HepG2 (cell line): ENCODE measurements around the gene C6orf136. TPM values are rescaled to one million over a fixed set of nuclear protein-coding genes. Genes with fewer than 3 reads are reported as not detected.
A peak's percentile ranks its signal among the peaks of the same experiment; 100 is the strongest.

ENCODE experiments used
- AHR ChIP-seq: IDR thresholded peaks from 2 replicates; pipeline ENCODE4 v1.6.1; 2018; ENCODE audit warnings: missing genetic modification reagents, missing compliant biosample characterization
- EP300 ChIP-seq, 3 experiments: sonication (generic) in 1 of 3; formaldehyde crosslinking in 1 of 3; IDR thresholded peaks; 2 replicates each; pipeline versions ENCODE4 v1.5.1 to v1.6.1; 2011 to 2020; ENCODE audit warnings: low read depth in 2 of 3, low read length in 2 of 3, borderline replicate concordance in 1 of 3, improper control_type of control experiment in 1 of 3, mild to moderate bottlenecking in 1 of 3, missing genetic modification reagents in 1 of 3, moderate library complexity in 1 of 3
- ISX ChIP-seq: sonication (generic); formaldehyde crosslinking; conservative IDR thresholded peaks from 2 replicates; pipeline ENCODE4 v1.5.0; 2020; ENCODE audit warnings: missing genetic modification reagents
- MLLT10 ChIP-seq: sonication (generic); formaldehyde crosslinking; IDR thresholded peaks from 2 replicates; pipeline ENCODE4 v1.4.0; 2020; ENCODE audit warnings: missing genetic modification reagents
- MTA1 ChIP-seq: sonication (generic); formaldehyde crosslinking; IDR thresholded peaks from 2 replicates; pipeline ENCODE4 v1.4.0; 2020; ENCODE audit warnings: missing genetic modification reagents, mild to moderate bottlenecking, borderline replicate concordance
- NFIC ChIP-seq: IDR thresholded peaks from 2 replicates; pipeline ENCODE4 v1.6.1; 2012; ENCODE audit warnings: mild to moderate bottlenecking, low read length, inconsistent platforms
- PAF1 ChIP-seq: IDR thresholded peaks from 2 replicates; pipeline ENCODE4 v1.6.1; 2016; ENCODE audit warnings: missing genetic modification reagents, missing compliant biosample characterization
- RARA ChIP-seq: IDR thresholded peaks from 2 replicates; pipeline ENCODE4 v1.6.1; 2016; ENCODE audit warnings: missing genetic modification reagents, missing compliant biosample characterization
- TCF12 ChIP-seq, 2 experiments: fragments of 450-650 bp in 1 of 2; sonication (generic) in 1 of 2; formaldehyde crosslinking in 1 of 2; IDR thresholded peaks; 2 replicates each; pipeline versions ENCODE4 v1.6.1 to v1.8.0; 2017 to 2022; ENCODE audit warnings: antibody characterized with exemption in 1 of 2, mild to moderate bottlenecking in 1 of 2, missing genetic modification reagents in 1 of 2, moderate library complexity in 1 of 2
- ZBTB37 ChIP-seq: sonication (generic); formaldehyde crosslinking; IDR thresholded peaks from 2 replicates; pipeline ENCODE4 v1.4.0; 2020; ENCODE audit warnings: mild to moderate bottlenecking, missing genetic modification reagents
- ZBTB7B ChIP-seq: sonication (generic); formaldehyde crosslinking; IDR thresholded peaks from 2 replicates; pipeline ENCODE4 v1.4.0; 2020; ENCODE audit warnings: missing genetic modification reagents
- ZC3H4 ChIP-seq: sonication (generic); formaldehyde crosslinking; IDR thresholded peaks from 2 replicates; pipeline ENCODE4 v1.4.0; 2020; ENCODE audit warnings: missing genetic modification reagents, borderline replicate concordance
- ZNF205 ChIP-seq: IDR thresholded peaks from 2 replicates; pipeline ENCODE4 v1.6.1; 2018; ENCODE audit warnings: missing biosample characterization, missing genetic modification reagents
- ZNF546 ChIP-seq: sonication (generic); formaldehyde crosslinking; conservative IDR thresholded peaks from 2 replicates; pipeline ENCODE4 v1.8.1; 2023; ENCODE audit warnings: mild to moderate bottlenecking, missing genetic modification reagents
- ZNF552 ChIP-seq: sonication (generic); formaldehyde crosslinking; IDR thresholded peaks from 2 replicates; pipeline ENCODE4 v1.9.0; 2022; ENCODE audit warnings: missing genetic modification reagents, mild to moderate bottlenecking, borderline replicate concordance
- polyA plus RNA-seq, 8 experiments: library from polyadenylated mRNA; depleted of rRNA in 3 of 8; stranded (reverse) in 7 of 8; unstranded in 1 of 8; fragments of >200 nt; fragmentation: Illumina TruSeq in 4 of 8; extraction: Trizol in 4 of 8; gene quantifications; 2 replicates each; pipeline versions ENCODE4 v1.2.1 to v1.2.3, GENCODE V29; 2011 to 2016; ENCODE audit warnings: low read depth in 4 of 8, missing spikeins in 1 of 8, mixed read lengths in 1 of 8; ENCODE audit not compliant: insufficient read depth in 1 of 8
- total RNA-seq, 5 experiments: library from RNA; depleted of rRNA; stranded (reverse); fragments of >200 nt; fragmentation: Illumina TruSeq; extraction: Trizol; gene quantifications; 2 replicates each; pipeline ENCODE4 v1.2.3, GENCODE V29; 2016; ENCODE audit warnings: low read depth in 1 of 5
- TF ChIP-seq, protein P1 (sequence below): sonication (generic); formaldehyde crosslinking; conservative IDR thresholded peaks from 2 replicates; pipeline ENCODE4 v1.8.0; 2022; ENCODE audit warnings: missing genetic modification reagents
- TF ChIP-seq, protein P2 (sequence below): sonication (generic); formaldehyde crosslinking; IDR thresholded peaks from 2 replicates; pipeline ENCODE4 v1.5.1; 2020; ENCODE audit warnings: missing genetic modification reagents, mild to moderate bottlenecking, borderline replicate concordance
- TF ChIP-seq, protein P3 (sequence below): sonication (generic); formaldehyde crosslinking; IDR thresholded peaks from 2 replicates; pipeline ENCODE4 v1.5.0; 2020; ENCODE audit warnings: mild to moderate bottlenecking, missing genetic modification reagents, borderline replicate concordance
- TF ChIP-seq, protein P4 (sequence below): IDR thresholded peaks from 2 replicates; pipeline ENCODE4 v1.6.1; 2016; ENCODE audit warnings: missing compliant biosample characterization, missing genetic modification reagents, borderline replicate concordance

C6orf136 gene
- total and polyA plus RNA-seq, 2 of the 13 experiments (the other 11 are each of a cell fraction or from before 2014, with no cell fraction given), result 12.0 to 26.2 TPM

DNA sequence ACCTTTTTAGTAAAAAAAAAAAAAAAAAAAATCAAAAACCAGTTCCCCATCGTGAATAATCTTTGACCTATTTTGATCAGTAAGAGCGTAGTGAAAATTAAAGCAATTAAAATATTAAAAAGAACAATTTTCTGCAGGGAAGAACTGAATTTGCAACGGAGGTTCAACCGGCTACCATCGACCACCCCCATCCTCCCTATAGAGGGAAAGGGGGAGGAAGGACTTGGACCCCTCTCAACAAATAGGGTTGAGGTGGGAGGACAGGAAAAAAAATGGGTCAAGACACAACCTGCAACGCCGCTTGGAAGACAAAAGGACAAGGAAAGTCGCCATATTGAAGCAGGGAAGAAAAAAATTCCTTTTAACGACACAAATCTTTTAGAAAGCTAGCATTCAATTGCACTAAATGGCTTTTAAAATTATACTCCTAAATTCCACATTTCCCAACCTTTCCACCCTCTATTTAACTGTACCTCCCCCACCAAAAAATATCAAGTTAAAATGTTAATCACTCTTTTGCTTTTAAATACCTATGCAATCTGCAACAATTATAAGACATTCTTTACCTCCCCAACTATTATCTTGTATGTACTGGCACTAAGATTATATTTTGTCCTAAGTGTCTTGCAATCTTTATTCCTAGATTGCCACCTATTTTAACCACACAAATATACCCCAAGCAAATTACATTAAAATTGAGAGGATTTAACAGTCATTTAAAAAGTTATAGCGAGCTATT is 31.5 kb upstream of the C6orf136 start (continued):
- 0 out of 2 replicates have a peak, but pooled peaks have one; percentile 12 for TF ChIP-seq AHR (CRISPR knock-in tag)
- TF ChIP-seq ZC3H4 (CRISPR knock-in tag), result peak; percentile 77; the same call in 1 of the 2 replicates
- TF ChIP-seq MLLT10 (CRISPR knock-in tag), result peak; percentile 24; the same call in 1 of the 2 replicates
- TF ChIP-seq MTA1 (CRISPR knock-in tag), result no peak
- TF ChIP-seq, protein P1, sequence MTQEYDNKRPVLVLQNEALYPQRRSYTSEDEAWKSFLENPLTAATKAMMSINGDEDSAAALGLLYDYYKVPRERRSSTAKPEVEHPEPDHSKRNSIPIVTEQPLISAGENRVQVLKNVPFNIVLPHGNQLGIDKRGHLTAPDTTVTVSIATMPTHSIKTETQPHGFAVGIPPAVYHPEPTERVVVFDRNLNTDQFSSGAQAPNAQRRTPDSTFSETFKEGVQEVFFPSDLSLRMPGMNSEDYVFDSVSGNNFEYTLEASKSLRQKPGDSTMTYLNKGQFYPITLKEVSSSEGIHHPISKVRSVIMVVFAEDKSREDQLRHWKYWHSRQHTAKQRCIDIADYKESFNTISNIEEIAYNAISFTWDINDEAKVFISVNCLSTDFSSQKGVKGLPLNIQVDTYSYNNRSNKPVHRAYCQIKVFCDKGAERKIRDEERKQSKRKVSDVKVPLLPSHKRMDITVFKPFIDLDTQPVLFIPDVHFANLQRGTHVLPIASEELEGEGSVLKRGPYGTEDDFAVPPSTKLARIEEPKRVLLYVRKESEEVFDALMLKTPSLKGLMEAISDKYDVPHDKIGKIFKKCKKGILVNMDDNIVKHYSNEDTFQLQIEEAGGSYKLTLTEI (CRISPR knock-in tag), result no peak
- 0 out of 2 replicates have a peak, but pooled peaks have one; percentile 46 for TF ChIP-seq ZBTB37
- TF ChIP-seq, protein P2, sequence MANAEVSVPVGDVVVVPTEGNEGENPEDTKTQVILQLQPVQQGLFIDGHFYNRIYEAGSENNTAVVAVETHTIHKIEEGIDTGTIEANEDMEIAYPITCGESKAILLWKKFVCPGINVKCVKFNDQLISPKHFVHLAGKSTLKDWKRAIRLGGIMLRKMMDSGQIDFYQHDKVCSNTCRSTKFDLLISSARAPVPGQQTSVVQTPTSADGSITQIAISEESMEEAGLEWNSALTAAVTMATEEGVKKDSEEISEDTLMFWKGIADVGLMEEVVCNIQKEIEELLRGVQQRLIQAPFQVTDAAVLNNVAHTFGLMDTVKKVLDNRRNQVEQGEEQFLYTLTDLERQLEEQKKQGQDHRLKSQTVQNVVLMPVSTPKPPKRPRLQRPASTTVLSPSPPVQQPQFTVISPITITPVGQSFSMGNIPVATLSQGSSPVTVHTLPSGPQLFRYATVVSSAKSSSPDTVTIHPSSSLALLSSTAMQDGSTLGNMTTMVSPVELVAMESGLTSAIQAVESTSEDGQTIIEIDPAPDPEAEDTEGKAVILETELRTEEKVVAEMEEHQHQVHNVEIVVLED (CRISPR knock-in tag), result 0 out of 2 replicates have a peak, but pooled peaks have one; percentile 6
- no peak for TF ChIP-seq ZNF552 (CRISPR knock-in tag)
- TF ChIP-seq EP300 (IDR thresholded peaks at IDR 0.05; ENCODE audit: low read depth in 2 of 2, low read length in 2 of 2), result no peak
- TF ChIP-seq EP300 (CRISPR knock-in tag; IDR thresholded peaks at IDR 0.05; ENCODE audit: borderline replicate concordance), result 0 out of 2 replicates have a peak, but pooled peaks have one; percentile 31
- TF ChIP-seq ISX (CRISPR knock-in tag), result no peak
- TF ChIP-seq, protein P3, sequence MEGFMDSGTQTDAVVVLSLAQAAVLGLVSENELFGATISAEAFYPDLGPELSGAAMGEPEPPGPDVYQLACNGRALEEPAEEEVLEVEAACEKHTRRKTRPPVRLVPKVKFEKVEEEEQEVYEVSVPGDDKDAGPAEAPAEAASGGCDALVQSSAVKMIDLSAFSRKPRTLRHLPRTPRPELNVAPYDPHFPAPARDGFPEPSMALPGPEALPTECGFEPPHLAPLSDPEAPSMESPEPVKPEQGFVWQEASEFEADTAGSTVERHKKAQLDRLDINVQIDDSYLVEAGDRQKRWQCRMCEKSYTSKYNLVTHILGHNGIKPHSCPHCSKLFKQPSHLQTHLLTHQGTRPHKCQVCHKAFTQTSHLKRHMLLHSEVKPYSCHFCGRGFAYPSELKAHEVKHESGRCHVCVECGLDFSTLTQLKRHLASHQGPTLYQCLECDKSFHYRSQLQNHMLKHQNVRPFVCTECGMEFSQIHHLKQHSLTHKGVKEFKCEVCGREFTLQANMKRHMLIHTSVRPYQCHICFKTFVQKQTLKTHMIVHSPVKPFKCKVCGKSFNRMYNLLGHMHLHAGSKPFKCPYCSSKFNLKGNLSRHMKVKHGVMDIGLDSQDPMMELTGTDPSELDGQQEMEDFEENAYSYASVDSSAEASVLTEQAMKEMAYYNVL, result peak; percentile 17; the same call in 1 of the 2 replicates
- TF ChIP-seq ZBTB7B (CRISPR knock-in tag), result 0 out of 2 replicates have a peak, but pooled peaks have one; percentile 21
- TF ChIP-seq RARA (CRISPR knock-in tag), result no peak; the same call in 1 of the 2 replicates
- TF ChIP-seq PAF1 (CRISPR knock-in tag), result peak; percentile 82
- no peak for TF ChIP-seq TCF12 (IDR thresholded peaks at IDR 0.05)
- peak; percentile 12; the same call in 1 of the 2 replicates for TF ChIP-seq TCF12 (CRISPR knock-in tag; IDR thresholded peaks at IDR 0.05)
- TF ChIP-seq, protein P4, sequence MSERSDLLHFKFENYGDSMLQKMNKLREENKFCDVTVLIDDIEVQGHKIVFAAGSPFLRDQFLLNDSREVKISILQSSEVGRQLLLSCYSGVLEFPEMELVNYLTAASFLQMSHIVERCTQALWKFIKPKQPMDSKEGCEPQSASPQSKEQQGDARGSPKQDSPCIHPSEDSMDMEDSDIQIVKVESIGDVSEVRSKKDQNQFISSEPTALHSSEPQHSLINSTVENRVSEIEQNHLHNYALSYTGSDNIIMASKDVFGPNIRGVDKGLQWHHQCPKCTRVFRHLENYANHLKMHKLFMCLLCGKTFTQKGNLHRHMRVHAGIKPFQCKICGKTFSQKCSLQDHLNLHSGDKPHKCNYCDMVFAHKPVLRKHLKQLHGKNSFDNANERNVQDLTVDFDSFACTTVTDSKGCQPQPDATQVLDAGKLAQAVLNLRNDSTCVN, result no peak
- TF ChIP-seq ZNF205 (CRISPR knock-in tag), result 0 out of 2 replicates have a peak, but pooled peaks have one; percentile 16
- 0 out of 2 replicates have a peak, but pooled peaks have one; percentile 18 for TF ChIP-seq ZNF546 (CRISPR knock-in tag)
- peak; percentile 8; the same call in 1 of the 2 replicates for TF ChIP-seq NFIC
